Activated CD8-positive, alpha-beta memory T cell treated with anti-CD3 and anti-CD28 coated beads, Interleukin-2, amount 50 U/mL, for 24 hours (primary cell): Measurements from ENCODE around the gene DUSP18.
"Not testable (repeated sequence)": the region's sequence is repeated elsewhere in the genome, so short reads cannot be mapped to it uniquely, and the experiment has no call there.

Experiments used
- DNase-seq: peaks from one replicate; pipeline ENCODE4 v3.0.0-alpha.2; 2020; ENCODE audit errors: extremely low read depth

The DUSP18 gene

GRCh38 chr22:30640839-30641430 is 26.7 kb downstream of the DUSP18 start:
- no peak for DNase-seq

GRCh38 chr22:30640361-30640760 is 27.3 kb downstream of the DUSP18 start:
- DNase-seq, result no peak

- no peak for DNase-seq
Observed at GRCh38 chr22:30637701-30638114, 30.0 kb downstream of the DUSP18 start.

DNA sequence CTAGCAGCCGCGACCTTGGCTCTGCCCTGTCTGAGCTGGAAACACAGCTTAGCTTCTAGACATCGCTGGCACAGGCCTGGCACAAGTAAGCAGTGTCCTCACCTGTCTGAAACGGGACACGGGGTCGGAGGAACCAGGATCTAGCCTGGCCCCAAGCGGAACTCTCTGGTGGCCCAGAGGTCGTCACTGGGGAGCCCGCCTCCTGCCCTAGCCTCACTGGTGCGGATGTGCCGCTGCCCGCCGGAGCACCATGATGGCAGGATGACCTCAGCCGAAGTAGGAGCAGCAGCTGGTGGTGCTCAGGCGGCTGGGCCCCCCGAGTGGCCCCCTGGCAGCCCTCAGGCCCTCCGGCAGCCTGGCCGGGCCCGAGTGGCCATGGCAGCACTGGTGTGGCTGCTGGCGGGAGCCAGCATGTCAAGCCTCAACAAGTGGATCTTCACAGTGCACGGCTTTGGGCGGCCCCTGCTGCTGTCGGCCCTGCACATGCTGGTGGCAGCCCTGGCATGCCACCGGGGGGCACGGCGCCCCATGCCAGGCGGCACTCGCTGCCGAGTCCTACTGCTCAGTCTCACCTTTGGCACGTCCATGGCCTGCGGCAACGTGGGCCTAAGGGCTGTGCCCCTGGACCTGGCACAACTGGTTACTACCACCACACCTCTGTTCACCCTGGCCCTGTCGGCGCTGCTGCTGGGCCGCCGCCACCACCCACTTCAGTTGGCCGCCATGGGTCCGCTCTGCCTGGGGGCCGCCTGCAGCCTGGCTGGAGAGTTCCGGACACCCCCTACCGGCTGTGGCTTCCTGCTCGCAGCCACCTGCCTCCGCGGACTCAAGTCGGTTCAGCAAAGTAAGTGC is 31.2 kb downstream of the DUSP18 start:
- no peak for DNase-seq

GRCh38 chr22:30635273-30636225 is 32.1 kb downstream of the DUSP18 start, which contains the start of gene SLC35E4:
Gene SLC35E4, plus strand, starts transcription at chr22:30635781. Its CDS starts 670 bp downstream, at chr22:30636451.
- DNase-seq, result peak; percentile 80

GRCh38 chr22:30634471-30635233 is 33.0 kb downstream of the DUSP18 start:
- DNase-seq, result peak; percentile 75

DNA sequence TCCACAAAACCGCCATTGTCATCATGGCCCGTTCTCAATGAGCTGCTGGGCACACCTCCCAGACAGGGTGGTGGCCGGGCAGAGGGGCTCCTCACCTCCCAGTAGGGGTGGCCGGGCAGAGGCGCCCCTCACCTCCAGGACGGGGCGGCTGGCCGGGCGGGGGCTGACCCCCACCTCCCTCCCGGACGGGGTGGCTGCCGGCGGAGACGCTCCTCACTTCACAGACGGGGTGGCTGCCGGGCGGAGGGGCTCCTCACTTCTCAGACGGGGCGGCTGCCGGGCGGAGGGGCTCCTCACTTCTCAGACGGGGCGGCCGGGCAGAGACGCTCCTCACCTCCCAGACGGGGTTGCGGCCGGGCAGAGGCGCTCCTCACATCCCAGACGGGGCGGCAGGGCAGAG is 36.2 kb downstream of the DUSP18 start:
- not testable (repeated sequence) for DNase-seq

DNA sequence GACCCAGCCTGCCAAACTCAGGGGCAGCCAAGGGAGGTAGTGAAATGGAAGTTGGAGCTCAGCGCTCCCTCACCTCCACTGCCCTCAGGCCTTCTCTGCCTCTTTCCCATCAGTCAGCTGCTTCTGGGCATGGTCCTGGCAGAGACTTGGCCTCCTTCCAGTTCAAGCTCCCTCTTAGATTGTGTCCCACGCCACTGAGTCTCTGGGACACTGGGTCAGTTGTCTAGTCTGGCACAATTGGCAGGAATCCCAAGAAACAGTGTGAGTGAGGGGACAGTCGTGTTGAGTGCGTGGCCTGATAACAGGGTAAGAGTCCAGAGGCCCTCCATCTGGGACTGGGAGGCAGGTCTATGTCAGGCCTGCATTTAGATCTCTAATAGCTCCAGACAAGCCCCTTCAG is 39.2 kb downstream of the DUSP18 start:
- no peak for DNase-seq

- no peak for DNase-seq
Observed at GRCh38 chr22:30627471-30627870, 40.2 kb downstream of the DUSP18 start.

DNA sequence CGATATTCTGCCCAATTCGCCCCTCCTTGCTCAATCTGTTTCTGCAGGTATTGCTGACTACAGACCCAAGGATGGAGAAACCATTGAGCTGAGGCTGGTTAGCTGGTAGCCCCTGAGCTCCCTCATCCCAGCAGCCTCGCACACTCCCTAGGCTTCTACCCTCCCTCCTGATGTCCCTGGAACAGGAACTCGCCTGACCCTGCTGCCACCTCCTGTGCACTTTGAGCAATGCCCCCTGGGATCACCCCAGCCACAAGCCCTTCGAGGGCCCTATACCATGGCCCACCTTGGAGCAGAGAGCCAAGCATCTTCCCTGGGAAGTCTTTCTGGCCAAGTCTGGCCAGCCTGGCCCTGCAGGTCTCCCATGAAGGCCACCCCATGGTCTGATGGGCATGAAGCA is 41.3 kb downstream of the DUSP18 start:
- DNase-seq, result no peak

- DNase-seq, result not testable (repeated sequence)
Observed at GRCh38 chr22:30619909-30620308, 47.8 kb downstream of the DUSP18 start.

DNA sequence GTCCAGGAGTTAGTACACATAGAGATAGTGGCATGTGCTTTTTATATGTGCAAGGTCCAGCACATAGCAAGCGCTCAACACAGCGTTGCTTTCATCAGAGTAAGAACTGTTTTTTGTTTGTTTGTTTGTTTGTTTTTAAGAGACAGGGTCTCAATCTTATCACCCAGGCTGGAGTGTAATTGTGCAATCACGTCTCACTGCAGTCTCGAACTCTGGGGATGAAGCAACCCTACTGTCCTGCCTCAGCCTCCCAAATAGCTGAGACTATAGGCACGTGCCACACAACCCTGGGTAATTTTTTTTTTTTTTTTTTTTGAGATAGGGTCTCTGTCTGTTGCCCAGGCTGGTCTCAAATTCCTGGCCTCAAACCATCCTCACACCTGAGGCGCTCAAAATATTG is 49.9 kb downstream of the DUSP18 start:
- no peak for DNase-seq

DNA sequence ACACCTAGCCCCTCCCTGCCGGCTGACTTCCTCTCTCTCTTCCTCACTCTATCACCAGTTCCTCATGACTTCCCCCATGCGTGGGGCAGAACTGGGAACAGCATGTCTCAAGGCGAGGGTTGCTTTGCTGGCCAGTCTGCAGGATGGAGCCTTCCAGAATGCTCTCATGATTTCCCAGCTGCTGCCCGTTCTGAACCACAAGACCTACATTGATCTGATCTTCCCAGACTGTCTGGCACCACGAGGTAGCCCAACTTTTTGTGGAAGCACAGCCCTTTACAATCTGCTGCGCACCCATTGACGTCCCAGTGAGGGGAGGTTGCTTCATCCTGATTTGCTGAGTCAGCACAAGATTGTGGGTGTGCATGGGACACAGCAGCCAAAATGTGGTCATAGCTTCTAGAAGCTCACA is 52.1 kb downstream of the DUSP18 start:
- DNase-seq, result no peak

DNA sequence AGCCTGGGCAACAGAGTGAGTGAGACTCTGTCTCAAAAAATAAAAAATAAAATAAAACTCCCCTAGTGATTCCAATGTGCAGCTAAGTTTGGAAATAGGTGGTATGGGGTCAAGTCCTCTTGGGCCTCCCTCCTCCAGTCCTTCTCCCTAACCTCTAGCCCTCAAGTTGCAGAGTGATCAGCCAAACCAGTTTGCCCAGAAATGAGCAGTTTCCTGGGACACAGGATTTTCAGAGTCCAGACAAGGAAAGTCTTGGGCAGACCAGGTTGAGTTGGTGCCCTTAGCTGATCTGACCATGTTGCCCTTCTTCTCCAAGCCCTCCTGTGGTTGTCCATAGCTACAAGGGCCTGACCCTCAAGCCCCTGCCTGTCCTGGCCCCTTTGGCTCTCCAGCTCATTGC is 52.8 kb downstream of the DUSP18 start:
- no peak for DNase-seq

DNA sequence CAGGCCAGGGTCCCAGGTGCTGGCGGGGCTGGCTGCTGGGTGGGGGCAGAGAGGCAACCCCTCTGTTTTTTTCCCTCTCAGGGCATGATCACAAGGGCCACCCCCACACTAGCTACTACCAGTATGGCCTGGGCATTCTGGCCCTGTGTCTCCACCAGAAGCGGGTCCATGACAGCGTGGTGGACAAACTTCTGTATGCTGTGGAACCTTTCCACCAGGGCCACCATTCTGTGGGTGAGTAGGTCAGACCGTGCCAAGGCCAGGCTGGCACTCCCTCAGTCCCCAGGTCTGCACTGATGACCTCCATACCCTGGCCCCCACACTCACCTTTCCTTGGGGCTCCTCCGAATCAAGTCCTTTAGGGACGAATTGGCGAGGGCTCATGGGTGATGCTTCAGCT is 53.4 kb downstream of the DUSP18 start:
- no peak for DNase-seq

GRCh38 chr22:30612789-30613188 is 54.9 kb downstream of the DUSP18 start:
- DNase-seq, result no peak
